Transverse colon (tissue), 3 donors: ENCODE data around the gene SMDT1.

Experiments used
- CTCF ChIP-seq, 5 experiments: fragments of 200-600 bp in 3 of 5; fragments of 450-650 bp in 2 of 5; sonication (generic) in 3 of 5; IDR thresholded peaks; 1 replicate in 2 of 5; 2 replicates in 3 of 5; pipeline ENCODE4 v1.5.1; 2016 to 2017; ENCODE audit warnings: antibody characterized with exemption in 5 of 5, inconsistent platforms in 3 of 5, mild to moderate bottlenecking in 2 of 5, moderate library complexity in 1 of 5
- POLR2A ChIP-seq: fragments of 450-650 bp; IDR thresholded peaks from one replicate; pipeline ENCODE4 v1.6.1; 2016; ENCODE audit warnings: antibody characterized with exemption, mild to moderate bottlenecking, moderate library complexity

GRCh38 chr22:42052765-42053164, 26.7 kb upstream of the SMDT1 start:
- no peak for TF ChIP-seq CTCF (IDR thresholded peaks at IDR 0.05)
- TF ChIP-seq POLR2A = no peak
